ENCODE data around the gene PRC1. TPM values are rescaled to one million over a fixed set of nuclear protein-coding genes. Genes with fewer than 3 reads are reported as not detected.

The PRC1 gene
- total and polyA plus RNA-seq, 2 of the 13 experiments (the other 11 are each of a cell fraction or from before 2014, with no cell fraction given): 137 to 162 TPM

DNA sequence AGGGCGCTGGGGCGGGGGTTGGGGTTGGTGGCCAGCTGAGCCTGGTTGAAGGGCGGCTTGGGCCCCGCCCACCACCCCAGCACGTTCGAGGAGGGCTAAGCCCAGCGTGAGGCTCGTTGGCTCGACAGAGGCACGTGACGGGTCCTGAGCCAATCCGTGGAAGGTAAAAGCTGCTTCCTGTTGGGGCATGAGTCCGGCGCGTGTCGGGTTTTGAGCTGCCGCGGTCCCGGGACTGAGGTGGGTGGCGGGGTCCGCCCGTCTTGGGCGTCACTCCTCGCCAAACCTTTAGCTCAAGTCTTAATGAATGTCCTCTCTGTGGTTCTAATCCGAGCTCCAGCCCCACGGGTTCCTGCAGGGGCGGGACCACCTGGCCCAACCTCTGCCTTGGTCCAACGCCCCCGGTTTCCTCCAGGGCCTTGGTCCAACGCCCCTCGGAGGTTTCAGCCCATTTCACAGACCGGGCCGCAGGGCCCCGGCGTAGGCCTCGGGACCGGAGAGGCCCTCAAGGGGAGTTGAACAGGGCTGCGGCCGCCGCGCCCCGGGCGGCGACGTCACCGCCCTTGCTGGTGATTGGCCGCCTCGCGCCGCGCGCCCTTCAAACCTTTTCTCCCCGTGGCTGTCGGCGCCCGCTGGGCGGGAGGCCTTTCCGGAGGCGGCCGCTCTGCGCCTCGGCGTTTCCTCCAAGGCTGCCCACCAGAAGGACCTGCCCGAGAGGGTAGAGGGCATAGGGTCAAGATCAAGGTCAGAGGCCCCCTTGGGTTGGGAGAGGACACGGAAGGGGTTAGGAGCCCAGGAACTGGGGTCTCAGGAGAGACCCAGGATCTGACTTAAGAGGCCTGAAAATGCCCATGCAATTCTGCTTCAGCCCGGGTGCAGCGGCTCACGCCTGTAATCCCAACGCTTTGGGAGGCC, 39.4 kb downstream of the PRC1 start, which contains the start of gene RCCD1 (continued):
- TF ChIP-seq, protein P1, sequence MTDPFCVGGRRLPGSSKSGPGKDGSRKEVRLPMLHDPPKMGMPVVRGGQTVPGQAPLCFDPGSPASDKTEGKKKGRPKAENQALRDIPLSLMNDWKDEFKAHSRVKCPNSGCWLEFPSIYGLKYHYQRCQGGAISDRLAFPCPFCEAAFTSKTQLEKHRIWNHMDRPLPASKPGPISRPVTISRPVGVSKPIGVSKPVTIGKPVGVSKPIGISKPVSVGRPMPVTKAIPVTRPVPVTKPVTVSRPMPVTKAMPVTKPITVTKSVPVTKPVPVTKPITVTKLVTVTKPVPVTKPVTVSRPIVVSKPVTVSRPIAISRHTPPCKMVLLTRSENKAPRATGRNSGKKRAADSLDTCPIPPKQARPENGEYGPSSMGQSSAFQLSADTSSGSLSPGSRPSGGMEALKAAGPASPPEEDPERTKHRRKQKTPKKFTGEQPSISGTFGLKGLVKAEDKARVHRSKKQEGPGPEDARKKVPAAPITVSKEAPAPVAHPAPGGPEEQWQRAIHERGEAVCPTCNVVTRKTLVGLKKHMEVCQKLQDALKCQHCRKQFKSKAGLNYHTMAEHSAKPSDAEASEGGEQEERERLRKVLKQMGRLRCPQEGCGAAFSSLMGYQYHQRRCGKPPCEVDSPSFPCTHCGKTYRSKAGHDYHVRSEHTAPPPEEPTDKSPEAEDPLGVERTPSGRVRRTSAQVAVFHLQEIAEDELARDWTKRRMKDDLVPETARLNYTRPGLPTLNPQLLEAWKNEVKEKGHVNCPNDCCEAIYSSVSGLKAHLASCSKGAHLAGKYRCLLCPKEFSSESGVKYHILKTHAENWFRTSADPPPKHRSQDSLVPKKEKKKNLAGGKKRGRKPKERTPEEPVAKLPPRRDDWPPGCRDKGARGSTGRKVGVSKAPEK (CRISPR knock-in tag; IDR thresholded peaks at IDR 0.05; ENCODE audit: borderline replicate concordance): peak; percentile 67; the same call in 1 of the 2 replicates
- TF ChIP-seq ZNF468 (CRISPR knock-in tag; IDR thresholded peaks at IDR 0.05) (no peak; the same call in 1 of the 2 replicates), HMG20B (CRISPR knock-in tag; conservative IDR thresholded peaks at IDR 0.05) (no peak; the same call in 1 of the 2 replicates), TCF7 (IDR thresholded peaks at IDR 0.05; ENCODE audit: low read depth) (no peak), RCOR2 (CRISPR knock-in tag; IDR thresholded peaks at IDR 0.05) (no peak), TBX3 (IDR thresholded peaks at IDR 0.05; ENCODE audit: borderline replicate concordance) (peak; percentile 31; the same call in 1 of the 2 replicates), RARG (CRISPR knock-in tag; IDR thresholded peaks at IDR 0.05; ENCODE audit: low read depth) (no peak), NR2F1 (CRISPR knock-in tag; IDR thresholded peaks at IDR 0.05) (no peak)
- TF ChIP-seq, protein P2, sequence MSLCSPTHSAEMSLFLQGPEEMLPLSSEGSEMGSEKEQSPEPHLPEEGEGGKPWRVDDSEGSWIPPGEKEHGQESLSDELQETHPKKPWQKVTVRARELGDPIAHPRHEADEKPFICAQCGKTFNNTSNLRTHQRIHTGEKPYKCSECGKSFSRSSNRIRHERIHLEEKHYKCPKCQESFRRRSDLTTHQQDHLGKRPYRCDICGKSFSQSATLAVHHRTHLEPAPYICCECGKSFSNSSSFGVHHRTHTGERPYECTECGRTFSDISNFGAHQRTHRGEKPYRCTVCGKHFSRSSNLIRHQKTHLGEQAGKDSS (CRISPR knock-in tag; IDR thresholded peaks at IDR 0.05; ENCODE audit: borderline replicate concordance, low read depth): no peak; the same call in 1 of the 2 replicates
- TF ChIP-seq, protein P3, sequence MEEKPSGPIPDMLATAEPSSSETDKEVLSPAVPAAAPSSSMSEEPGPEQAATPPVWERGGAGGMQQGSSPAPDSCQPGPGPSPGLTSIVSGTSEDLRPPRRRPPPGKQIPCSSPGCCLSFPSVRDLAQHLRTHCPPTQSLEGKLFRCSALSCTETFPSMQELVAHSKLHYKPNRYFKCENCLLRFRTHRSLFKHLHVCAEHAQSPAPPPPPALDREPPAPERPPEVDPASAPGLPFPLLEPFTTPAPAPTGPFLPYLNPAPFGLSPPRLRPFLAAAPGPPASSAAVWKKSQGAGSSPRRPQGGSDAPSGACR (CRISPR knock-in tag; IDR thresholded peaks at IDR 0.05): peak; percentile 76; the same call in 1 of the 2 replicates
- TF ChIP-seq, protein P4, sequence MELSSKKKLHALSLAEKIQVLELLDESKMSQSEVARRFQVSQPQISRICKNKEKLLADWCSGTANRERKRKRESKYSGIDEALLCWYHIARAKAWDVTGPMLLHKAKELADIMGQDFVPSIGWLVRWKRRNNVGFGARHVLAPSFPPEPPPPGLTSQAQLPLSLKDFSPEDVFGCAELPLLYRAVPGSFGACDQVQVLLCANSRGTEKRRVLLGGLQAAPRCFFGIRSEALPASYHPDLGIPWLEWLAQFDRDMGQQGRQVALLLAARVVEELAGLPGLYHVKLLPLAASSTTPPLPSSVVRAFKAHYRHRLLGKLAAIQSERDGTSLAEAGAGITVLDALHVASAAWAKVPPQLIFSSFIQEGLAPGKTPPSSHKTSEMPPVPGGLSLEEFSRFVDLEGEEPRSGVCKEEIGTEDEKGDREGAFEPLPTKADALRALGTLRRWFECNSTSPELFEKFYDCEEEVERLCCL (CRISPR knock-in tag; IDR thresholded peaks at IDR 0.05; ENCODE audit: borderline replicate concordance): peak; percentile 54; the same call in 1 of the 2 replicates
- TF ChIP-seq, protein P5, sequence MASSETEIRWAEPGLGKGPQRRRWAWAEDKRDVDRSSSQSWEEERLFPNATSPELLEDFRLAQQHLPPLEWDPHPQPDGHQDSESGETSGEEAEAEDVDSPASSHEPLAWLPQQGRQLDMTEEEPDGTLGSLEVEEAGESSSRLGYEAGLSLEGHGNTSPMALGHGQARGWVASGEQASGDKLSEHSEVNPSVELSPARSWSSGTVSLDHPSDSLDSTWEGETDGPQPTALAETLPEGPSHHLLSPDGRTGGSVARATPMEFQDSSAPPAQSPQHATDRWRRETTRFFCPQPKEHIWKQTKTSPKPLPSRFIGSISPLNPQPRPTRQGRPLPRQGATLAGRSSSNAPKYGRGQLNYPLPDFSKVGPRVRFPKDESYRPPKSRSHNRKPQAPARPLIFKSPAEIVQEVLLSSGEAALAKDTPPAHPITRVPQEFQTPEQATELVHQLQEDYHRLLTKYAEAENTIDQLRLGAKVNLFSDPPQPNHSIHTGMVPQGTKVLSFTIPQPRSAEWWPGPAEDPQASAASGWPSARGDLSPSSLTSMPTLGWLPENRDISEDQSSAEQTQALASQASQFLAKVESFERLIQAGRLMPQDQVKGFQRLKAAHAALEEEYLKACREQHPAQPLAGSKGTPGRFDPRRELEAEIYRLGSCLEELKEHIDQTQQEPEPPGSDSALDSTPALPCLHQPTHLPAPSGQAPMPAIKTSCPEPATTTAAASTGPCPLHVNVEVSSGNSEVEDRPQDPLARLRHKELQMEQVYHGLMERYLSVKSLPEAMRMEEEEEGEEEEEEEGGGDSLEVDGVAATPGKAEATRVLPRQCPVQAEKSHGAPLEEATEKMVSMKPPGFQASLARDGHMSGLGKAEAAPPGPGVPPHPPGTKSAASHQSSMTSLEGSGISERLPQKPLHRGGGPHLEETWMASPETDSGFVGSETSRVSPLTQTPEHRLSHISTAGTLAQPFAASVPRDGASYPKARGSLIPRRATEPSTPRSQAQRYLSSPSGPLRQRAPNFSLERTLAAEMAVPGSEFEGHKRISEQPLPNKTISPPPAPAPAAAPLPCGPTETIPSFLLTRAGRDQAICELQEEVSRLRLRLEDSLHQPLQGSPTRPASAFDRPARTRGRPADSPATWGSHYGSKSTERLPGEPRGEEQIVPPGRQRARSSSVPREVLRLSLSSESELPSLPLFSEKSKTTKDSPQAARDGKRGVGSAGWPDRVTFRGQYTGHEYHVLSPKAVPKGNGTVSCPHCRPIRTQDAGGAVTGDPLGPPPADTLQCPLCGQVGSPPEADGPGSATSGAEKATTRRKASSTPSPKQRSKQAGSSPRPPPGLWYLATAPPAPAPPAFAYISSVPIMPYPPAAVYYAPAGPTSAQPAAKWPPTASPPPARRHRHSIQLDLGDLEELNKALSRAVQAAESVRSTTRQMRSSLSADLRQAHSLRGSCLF (CRISPR knock-in tag; IDR thresholded peaks at IDR 0.05; ENCODE audit: borderline replicate concordance): 0 out of 2 replicates have a peak, but pooled peaks have one; percentile 69

All from HepG2 (cell line).